ENCODE measurements around the gene EYS.

- TF ChIP-seq CTCF (IDR thresholded peaks at IDR 0.05; ENCODE audit: low read length) (no peak), EZH2 (optimal IDR thresholded peaks at IDR 0.05; ENCODE audit: low read depth, low read length) (no peak)
These were observed 149.8 kb downstream of the EYS start for GRCh38 chr6:65557224-65557623.

Measured in MM.1S (cell line).